Smooth muscle cell (in vitro differentiated cells): Measurements from ENCODE around the gene CSGALNACT2. TPM values are rescaled to one million over a fixed set of nuclear protein-coding genes. Genes with fewer than 3 reads are reported as not detected.
A peak's percentile ranks its signal among the peaks of the same experiment; 100 is the strongest.

Experiments
- DNase-seq: peaks from one replicate; lab custom pipeline; 2025; ENCODE audit not compliant: unreplicated experiment; lab: John Stamatoyannopoulos, UW
- H2AFZ ChIP-seq: fragments of 200-600 bp; sonication (generic); 2 replicates; pipeline ENCODE4 v1.6.0; 2016; ENCODE audit warnings: antibody characterized with exemption, low read depth, mild to moderate bottlenecking
- H3F3A ChIP-seq: fragments of 200-600 bp; sonication (generic); 2 replicates; pipeline ENCODE4 v1.6.0; 2017; ENCODE audit warnings: antibody characterized with exemption, low read depth
- H3K27ac ChIP-seq: fragments of 200-600 bp; sonication (generic); 2 replicates; pipeline ENCODE4 v1.5.1; 2016; ENCODE audit warnings: low read depth, mild to moderate bottlenecking
- H3K27me3 ChIP-seq: fragments of 200-600 bp; sonication (generic); 2 replicates; pipeline ENCODE4 v1.6.1; 2016; ENCODE audit warnings: low read depth, mild to moderate bottlenecking
- H3K36me3 ChIP-seq: fragments of 200-600 bp; sonication (generic); 2 replicates; pipeline ENCODE4 v1.5.1; 2016; ENCODE audit warnings: low read depth
- H3K4me1 ChIP-seq: fragments of 200-600 bp; sonication (generic); 2 replicates; pipeline ENCODE4 v1.5.1; 2016; ENCODE audit warnings: low read depth
- H3K4me2 ChIP-seq: fragments of 200-600 bp; sonication (generic); 2 replicates; pipeline ENCODE4 v1.6.0; 2016; ENCODE audit warnings: mild to moderate bottlenecking
- H3K4me3 ChIP-seq: fragments of 200-600 bp; sonication (generic); 2 replicates; pipeline ENCODE4 v1.5.1; 2016; ENCODE audit warnings: mild to moderate bottlenecking
- H3K79me2 ChIP-seq: fragments of 200-600 bp; sonication (generic); 2 replicates; pipeline ENCODE4 v1.6.0; 2016; ENCODE audit warnings: low read depth, mild to moderate bottlenecking
- H3K9ac ChIP-seq: fragments of 200-600 bp; sonication (generic); 2 replicates; pipeline ENCODE4 v1.6.0; 2016; ENCODE audit warnings: low read depth
- H3K9me3 ChIP-seq: fragments of 200-600 bp; sonication (generic); replicated peaks from 2 replicates; pipeline ENCODE4 v1.5.1; 2016; ENCODE audit warnings: low read depth
- H4K20me1 ChIP-seq: fragments of 200-600 bp; sonication (generic); 2 replicates; pipeline ENCODE4 v1.6.0; 2016; ENCODE audit warnings: low read depth
- WGBS: methylation state at CpG from one replicate; pipeline ENCODE4 v1.1.7; 2016; ENCODE audit warnings: low lambda C conversion rate; 5-methylcytosine and 5-hydroxymethylcytosine counted together
- polyA plus RNA-seq: library from polyadenylated mRNA; unstranded; fragments of >200 nt; fragmentation: Nextera tagmentation; extraction: Ambion mirVana; gene quantifications from 2 replicates; pipeline ENCODE4 v1.2.1, GENCODE V29; 2016
- total RNA-seq: library from RNA; depleted of rRNA; stranded (reverse); fragments of >200 nt; gene quantifications from 2 replicates; pipeline ENCODE4 v1.2.3, GENCODE V29; 2014
- TF ChIP-seq, protein P1 (sequence below): fragments of 200-600 bp; sonication (generic); IDR thresholded peaks from 2 replicates; pipeline ENCODE4 v1.5.1; 2017; ENCODE audit warnings: borderline replicate concordance, mild to moderate bottlenecking, antibody characterized with exemption; ENCODE audit not compliant: insufficient read depth, poor library complexity, severe bottlenecking

Gene CSGALNACT2
- total and polyA plus RNA-seq, 2 experiments from 2014 or later, result 35.6 to 40.4 TPM

DNA sequence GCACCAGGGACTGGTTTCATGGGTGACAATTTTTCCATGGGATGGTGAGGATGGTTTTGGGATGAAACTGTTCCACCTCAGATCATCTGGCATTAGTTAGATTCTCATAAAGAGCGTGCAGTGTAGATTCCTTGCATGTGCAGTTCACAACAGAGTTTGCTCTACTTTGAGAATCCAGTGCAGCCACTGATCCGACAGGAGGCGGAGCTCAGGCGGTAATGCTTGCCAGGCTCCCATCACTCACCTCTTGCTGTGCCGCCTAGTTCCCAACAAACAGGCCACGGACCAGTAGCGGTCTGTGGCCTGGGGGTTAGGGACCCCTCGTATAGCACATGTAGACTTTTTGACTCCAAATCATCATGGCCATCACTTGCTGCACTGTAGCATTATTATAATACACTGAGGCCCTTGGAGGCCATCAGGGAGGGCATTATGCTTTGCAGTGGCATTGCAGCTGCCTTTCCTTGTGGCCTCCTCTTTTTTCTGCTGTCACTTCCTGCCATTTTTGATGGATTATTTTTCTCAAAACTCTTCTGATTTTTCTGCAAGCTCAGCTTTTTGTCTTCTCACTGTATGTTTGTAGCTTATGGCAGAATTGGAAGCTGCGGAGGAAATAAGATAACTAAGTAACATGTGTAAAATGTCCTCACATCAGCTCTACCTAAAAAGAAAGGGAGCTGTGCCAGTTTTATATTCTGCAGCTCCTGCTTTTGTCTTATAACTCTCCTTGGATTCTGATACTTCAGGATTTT lies 18.5 kb downstream of the CSGALNACT2 start:
- Histone ChIP-seq H3K27me3 (no peaks in the 10 kb centered on the region), H3K9ac (no peak overlapping the region), H3K79me2 (peaks cover 79% of the 10 kb centered on the region), H3K4me1 (peaks cover 6% of the 10 kb centered on the region), H3K36me3 (no peaks in the 10 kb centered on the region), H4K20me1 (peaks cover 100% of the 10 kb centered on the region), H3K4me3 (no peak overlapping the region), H3K4me2 (no peak overlapping the region), H2AFZ (no peak overlapping the region), H3F3A (no peaks in the 10 kb centered on the region), H3K27ac (no peak overlapping the region), H3K9me3 (no peaks in the 10 kb centered on the region)
- TF ChIP-seq, protein P1, sequence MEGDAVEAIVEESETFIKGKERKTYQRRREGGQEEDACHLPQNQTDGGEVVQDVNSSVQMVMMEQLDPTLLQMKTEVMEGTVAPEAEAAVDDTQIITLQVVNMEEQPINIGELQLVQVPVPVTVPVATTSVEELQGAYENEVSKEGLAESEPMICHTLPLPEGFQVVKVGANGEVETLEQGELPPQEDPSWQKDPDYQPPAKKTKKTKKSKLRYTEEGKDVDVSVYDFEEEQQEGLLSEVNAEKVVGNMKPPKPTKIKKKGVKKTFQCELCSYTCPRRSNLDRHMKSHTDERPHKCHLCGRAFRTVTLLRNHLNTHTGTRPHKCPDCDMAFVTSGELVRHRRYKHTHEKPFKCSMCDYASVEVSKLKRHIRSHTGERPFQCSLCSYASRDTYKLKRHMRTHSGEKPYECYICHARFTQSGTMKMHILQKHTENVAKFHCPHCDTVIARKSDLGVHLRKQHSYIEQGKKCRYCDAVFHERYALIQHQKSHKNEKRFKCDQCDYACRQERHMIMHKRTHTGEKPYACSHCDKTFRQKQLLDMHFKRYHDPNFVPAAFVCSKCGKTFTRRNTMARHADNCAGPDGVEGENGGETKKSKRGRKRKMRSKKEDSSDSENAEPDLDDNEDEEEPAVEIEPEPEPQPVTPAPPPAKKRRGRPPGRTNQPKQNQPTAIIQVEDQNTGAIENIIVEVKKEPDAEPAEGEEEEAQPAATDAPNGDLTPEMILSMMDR, result no peak
- 89% methylated on average over 9 of the region's 9 CpGs for WGBS
- DNase-seq, result no peak

DNA sequence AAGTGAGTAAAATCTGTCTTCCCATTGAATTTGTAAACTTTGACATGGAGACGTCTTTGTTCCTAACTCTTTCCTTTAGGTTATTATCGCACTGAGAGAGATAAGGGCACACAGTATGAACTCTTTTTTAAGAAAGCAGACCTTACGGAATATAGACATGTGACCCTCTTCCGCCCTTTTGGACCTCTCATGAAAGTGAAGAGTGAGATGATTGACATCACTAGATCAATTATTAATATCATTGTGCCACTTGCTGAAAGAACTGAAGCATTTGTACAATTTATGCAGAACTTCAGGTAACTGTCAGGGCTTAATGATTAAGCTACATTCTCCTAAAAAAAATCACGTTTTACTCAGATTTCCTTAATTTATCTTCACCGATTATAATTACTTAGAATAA lies 20.4 kb downstream of the CSGALNACT2 start:
- H3K4me1 ChIP-seq, result peaks cover 3% of the 10 kb centered on the region
- H3K9me3 ChIP-seq, result no peaks in the 10 kb centered on the region
- H3F3A ChIP-seq, result no peaks in the 10 kb centered on the region
- no peaks in the 10 kb centered on the region for H3K36me3 ChIP-seq
- H3K79me2 ChIP-seq, result peaks cover 67% of the 10 kb centered on the region
- peak overlapping the region; percentile 93 for H3K27ac ChIP-seq
- no peak overlapping the region for H3K9ac ChIP-seq
- DNase-seq, result no peak
- 97% methylated on average over 6 of the region's 6 CpGs for WGBS
- TF ChIP-seq, protein P1, result no peak
- H3K4me2 ChIP-seq, result no peak overlapping the region
- no peak overlapping the region for H2AFZ ChIP-seq
- H3K4me3 ChIP-seq, result no peak overlapping the region
- no peaks in the 10 kb centered on the region for H3K27me3 ChIP-seq
- peaks cover 100% of the 10 kb centered on the region for H4K20me1 ChIP-seq

DNA sequence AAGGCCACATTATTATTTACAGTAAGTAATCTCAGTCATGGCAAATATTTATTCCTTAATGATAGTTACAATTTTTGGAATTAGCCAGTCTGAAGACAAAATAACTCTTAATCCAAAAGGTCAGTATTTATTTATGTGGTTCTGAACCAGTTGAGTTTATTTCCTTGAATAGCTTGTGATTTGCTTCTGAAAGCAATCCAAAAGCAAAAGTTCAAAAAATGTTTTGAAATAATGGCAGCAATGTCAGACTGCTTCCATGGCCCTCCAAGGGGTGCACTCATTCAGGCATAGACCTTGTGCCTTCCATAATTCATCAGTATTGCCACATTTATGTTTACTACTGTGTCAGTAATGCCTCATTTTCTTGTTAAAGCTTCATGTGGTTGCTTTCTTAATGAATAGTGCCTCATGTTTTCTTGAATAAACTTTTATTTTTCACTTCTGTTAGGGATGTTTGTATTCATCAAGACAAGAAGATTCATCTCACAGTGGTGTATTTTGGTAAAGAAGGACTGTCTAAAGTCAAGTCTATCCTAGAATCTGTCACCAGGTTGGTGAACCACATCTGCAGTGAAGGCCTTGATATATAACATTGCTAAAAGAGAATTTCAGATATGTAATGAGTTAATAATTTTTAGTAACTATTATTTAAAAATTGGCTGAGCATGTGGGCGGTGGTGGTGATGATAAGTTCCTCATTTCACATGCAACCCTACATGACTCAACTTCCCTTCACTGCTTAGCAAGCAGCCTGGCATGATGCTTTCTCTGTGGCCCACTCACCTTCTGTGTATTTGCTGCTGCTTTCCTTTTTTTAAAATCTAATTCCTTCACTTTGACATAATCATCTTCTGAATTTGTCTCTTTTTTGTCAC lies 22.0 kb downstream of the CSGALNACT2 start:
- peaks cover 58% of the 10 kb centered on the region for H3K79me2 ChIP-seq

More for the DNA sequence above, 22.0 kb downstream of the CSGALNACT2 start:
- Histone ChIP-seq H3K9me3 (no peaks in the 10 kb centered on the region), H3K27me3 (no peaks in the 10 kb centered on the region), H4K20me1 (peaks cover 99% of the 10 kb centered on the region), H3K27ac (peak overlapping the region; percentile 93), H3K4me2 (peak overlapping the region; percentile 61), H3K4me3 (no peak overlapping the region), H3K4me1 (peaks cover 3% of the 10 kb centered on the region), H3K9ac (peak overlapping the region; percentile 49), H3K36me3 (no peaks in the 10 kb centered on the region), H2AFZ (no peak overlapping the region), H3F3A (no peaks in the 10 kb centered on the region)
- TF ChIP-seq, protein P1, result no peak
- WGBS, result 67% methylated on average over 1 of the region's 1 CpG
- no peak for DNase-seq
